HTERT RPE-1 (cell line): ENCODE data around the gene ADAM10.
"Not testable (repeated sequence)": the region's sequence is repeated elsewhere in the genome, so short reads cannot be mapped to it uniquely, and the experiment has no call there.

Experiments
- in situ Hi-C: fragments of 300-500 bp; cut with MboI; formaldehyde crosslinking; loops from 4 replicates; pipeline ENCODE4 v1.14.3; 2020; ENCODE audit warnings: low sequenced_read_pairs

The ADAM10 gene

DNA sequence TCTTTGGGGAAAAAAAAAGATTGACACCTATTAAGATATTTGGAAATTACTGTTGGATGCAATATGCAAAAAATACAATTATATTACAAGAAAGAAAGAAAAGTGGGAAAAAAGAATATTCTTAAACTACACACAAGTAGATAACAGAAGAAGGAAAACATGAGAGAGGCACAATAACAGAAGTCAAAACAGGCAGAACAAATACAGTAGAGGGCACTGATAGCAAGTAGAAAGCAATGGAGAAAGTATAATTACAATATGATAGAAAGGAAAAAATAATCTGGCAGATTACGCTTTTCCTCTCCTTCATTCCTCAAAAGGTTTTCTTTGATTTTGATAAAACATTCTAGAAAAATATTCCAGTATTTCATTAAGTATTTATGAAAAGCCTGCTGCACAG is 72.1 kb downstream of the ADAM10 start:
- in situ Hi-C loops, result no loop called here

- in situ Hi-C loops, result no loop called here
Observed at GRCh38 chr15:58676766-58677165, 72.7 kb downstream of the ADAM10 start.

- in situ Hi-C loops, result no loop called here
Observed at GRCh38 chr15:58671186-58671585, 78.3 kb downstream of the ADAM10 start.

DNA sequence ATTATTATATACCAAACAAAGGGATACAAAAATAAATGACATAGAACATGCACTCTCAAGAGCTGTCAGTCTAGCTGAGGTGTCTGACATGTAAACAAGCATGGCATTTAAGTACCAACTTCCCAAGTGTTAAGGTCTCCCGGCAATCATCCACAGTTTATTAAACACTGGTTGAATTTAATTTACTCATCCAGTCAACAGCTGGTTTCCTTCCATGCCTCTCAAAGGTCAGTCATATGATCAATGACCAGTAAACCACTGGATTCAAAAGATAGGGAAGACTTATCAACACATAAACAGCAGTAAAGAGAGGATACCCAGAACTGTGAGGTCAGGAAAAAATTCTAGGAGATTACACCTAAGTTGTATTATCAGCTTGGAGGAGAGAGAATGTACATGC is 80.4 kb downstream of the ADAM10 start:
- in situ Hi-C loops, result no loop called here

- in situ Hi-C loops, result no loop called here
Observed at GRCh38 chr15:58666957-58667356, 82.5 kb downstream of the ADAM10 start.

DNA sequence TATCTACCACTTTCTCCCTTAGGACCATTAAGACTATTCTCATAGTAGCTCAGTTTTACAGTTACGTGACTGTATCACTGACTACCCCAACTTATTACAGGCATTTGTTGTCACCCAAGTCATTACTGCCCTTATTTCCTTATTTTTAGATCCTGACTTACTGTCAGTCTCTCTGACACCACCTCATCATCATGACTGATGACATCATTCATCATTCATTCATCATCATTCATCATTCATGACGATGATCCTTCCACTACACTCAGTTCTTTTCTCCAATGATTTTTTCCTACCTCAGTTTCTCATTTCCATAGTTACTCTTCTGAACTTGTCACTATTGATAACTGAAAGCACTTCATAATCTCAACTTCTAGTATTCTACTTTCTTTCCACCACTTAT is 83.8 kb downstream of the ADAM10 start:
- in situ Hi-C loops, result no loop called here

- in situ Hi-C loops, result no loop called here
Observed at GRCh38 chr15:58650102-58650501, 99.4 kb downstream of the ADAM10 start.

GRCh38 chr15:58649175-58649574 is 100.3 kb downstream of the ADAM10 start:
- in situ Hi-C loops, result no loop called here

DNA sequence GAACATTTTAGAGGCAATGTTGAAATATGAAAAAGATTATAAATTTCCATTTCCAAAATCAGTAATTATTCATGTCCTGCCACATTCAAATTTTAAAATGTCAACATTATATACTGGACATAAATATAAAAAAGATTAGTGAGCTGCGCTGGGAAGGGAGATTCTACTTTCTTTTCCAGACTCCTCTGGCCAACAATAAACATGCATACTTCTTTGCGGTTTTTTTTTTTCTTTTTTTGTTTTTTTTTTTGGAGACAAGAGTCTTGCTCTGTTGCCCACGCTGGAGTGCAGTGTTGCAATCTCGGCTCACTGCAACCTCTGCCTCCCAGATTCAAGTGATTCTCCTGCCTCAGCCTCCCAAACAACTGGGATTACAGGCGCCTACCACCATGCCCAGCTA is 105.5 kb downstream of the ADAM10 start:
- in situ Hi-C loops, result no loop called here

DNA sequence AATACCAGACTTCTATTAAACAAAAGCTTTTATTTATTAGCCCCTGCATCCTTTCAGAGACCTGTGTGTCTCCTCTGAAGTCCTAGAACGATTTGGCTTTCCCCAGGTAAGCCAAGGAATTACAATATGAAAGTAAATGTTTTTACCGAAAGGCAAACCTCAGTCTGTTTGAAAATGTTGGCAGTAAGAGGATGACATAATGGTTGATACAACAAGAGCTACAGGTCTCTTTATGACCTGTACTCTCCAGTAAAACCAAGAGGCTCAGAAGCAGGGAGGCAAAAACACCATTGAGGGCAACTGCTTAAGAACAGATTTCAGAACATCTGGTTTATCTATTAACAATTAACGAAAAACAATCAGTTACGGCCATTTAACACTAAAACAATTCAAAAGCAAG is 107.8 kb downstream of the ADAM10 start:
- in situ Hi-C loops, result no loop called here

DNA sequence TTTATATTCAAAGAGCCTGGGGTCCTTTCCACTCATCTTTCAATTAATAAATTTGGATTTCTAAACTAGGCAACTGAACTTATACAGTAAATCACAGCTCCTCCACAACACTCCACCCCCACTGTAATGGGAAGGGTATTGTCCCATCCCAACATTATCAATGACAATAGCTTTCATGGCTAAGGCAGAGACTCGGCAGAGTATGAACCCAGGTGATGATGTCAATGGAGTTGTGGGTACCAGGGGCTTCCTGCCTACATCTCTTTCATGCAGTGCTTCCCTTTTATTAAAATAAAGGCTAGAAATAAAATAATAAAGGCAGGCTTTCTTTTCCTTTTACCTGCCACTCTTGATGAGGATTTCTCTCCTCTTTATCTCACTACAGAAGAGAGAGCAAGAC is 109.5 kb downstream of the ADAM10 start:
- in situ Hi-C loops, result no loop called here

DNA sequence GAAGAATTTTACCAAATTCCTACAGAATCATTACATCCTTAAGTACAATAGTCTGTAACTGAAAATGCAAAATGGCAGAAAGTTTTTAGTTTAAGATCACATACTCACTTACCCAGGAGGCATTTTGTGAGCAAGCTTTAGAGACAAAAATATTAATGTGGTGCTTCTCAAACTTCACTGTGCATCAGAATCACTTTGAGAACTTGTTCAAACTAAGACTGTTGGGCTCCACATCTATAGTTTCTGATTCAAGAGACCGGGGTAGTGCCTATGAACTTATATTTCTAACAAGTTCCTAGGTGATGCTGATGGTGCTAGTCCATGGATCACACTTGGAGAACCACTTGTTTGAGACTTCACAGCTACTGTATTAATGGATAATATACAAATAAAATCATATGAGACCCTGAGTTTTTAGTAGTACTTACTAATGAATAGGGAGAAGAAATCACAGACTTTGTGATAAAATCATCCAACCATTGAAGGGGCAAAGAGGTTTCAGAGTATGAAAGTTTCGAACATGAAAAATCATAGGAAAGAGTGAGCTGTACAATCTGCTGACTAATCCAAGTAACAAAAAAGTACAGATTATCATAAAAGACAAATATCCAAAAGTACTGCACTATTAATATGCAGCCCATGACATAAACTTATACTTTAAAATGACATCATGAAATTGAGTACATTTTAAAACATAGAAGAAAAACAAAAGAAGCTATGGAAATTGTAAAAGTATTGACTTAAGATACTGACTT is 110.3 kb downstream of the ADAM10 start:
- in situ Hi-C loops, result no loop called here

GRCh38 chr15:58632789-58633188 is 116.7 kb downstream of the ADAM10 start:
- in situ Hi-C loops, result no loop called here

- in situ Hi-C loops, result no loop called here
Observed at GRCh38 chr15:58631319-58631718, 118.2 kb downstream of the ADAM10 start.

GRCh38 chr15:58629625-58630024 is 119.9 kb downstream of the ADAM10 start:
- in situ Hi-C loops, result no loop called here

DNA sequence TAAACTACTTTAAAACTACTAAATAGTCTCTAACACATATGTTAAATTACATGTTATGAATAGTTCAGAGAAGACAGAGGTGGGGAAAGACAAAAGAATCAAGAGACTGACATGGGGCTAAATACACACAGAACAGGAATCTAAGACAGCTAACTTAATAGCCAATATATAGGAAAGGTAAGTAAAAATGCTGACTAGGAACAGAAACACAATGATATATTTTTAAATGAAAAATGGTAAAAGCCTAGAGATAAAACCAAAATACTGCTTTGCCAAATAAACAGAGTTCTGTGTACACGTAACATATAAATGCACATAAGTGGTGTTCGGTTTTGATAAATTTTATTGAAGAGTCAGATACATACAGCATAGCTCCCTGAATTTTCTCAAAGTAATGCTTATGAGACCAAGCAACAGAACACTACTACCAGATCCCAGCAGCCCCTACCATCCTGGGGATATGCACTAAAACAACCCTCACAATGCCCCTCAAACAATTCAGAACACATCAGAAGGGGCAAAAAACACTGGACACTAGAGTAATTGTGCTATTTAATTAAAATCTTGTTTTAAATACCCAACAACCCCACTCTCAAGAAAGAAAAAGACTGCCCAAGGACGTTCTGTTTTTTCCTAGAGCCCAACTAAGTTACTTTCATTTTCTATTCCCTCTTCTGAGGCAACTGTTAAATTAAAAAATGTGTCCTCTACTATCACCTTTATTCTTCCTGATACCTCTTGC is 121.1 kb downstream of the ADAM10 start:
- in situ Hi-C loops, result no loop called here

GRCh38 chr15:58627701-58628100 is 121.8 kb downstream of the ADAM10 start:
- in situ Hi-C loops, result no loop called here

DNA sequence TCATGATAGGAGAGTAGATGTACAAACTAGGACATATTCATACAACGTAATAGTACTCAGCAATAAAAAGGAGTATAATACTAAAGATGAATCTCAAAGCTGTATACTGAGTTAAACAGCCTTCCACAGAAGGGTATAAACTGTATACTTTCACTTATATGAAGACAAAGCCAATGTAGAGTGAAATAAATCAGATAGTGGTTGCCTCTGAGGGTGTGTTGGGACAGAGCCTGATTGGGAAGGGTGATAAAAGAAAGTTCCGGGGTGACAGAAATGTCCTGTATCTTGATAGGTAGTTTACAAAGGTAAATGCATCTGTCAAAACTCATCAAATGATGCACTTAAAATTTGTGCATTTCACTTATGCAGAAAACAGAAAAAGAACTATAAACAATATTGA is 122.5 kb downstream of the ADAM10 start:
- in situ Hi-C loops, result no loop called here

DNA sequence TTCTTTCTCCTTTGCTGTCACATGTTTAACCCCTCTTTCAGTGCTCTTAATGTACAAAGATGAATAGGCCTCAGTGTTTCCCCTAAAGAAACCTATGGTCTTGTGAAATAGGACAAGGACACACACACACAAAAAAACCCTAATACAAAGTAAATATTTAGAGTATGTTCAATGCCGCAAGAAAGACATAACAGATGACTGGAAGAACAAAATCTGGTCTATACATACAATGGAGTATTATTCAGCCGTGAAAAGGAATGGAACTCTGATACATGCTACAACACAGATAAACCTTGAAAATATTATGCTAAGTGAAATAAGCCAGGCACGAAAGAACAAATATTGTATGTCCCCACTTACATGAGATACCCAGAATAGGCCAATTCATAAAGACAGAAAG is 123.1 kb downstream of the ADAM10 start:
- in situ Hi-C loops, result no loop called here

DNA sequence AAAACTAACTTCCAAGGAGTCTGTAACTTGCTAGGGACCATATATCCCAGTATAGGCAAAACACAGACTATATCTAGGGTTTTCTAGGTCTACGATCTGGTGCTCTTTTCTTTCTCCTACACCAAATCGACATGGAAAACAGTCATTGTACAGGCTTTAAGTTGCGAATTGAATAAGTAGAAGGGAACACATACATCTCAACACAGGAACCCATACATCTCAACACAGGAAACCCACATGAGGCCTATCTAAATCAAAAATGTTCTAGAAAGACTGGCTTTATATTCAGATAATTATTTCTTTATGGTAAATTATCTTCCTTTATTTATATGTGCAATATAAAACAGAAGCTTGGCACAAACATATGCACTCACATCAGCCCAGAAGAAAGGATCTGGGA is 126.6 kb downstream of the ADAM10 start:
- in situ Hi-C loops, result no loop called here

GRCh38 chr15:58620268-58620667 is 129.2 kb downstream of the ADAM10 start:
- in situ Hi-C loops, result not testable (repeated sequence)

GRCh38 chr15:58616171-58616570 is 133.3 kb downstream of the ADAM10 start:
- in situ Hi-C loops, result no loop called here
